KG1 (cell line): Measurements from ENCODE around the gene ADD1.

Source experiments
- DNase-seq: peaks from one replicate; lab custom pipeline; 2025; lab: John Stamatoyannopoulos, UW

Gene ADD1

GRCh38 chr4:2860391-2861348 lies 17.0 kb downstream of the ADD1 start:
- DNase-seq: no peak

- DNase-seq: no peak
These were observed 18.2 kb downstream of the ADD1 start for GRCh38 chr4:2861631-2862436.

- DNase-seq: no peak
These were observed 18.9 kb downstream of the ADD1 start for GRCh38 chr4:2862528-2862927.

- no peak for DNase-seq
These were observed 20.0 kb downstream of the ADD1 start for GRCh38 chr4:2863649-2864048.

- no peak for DNase-seq
These were observed 21.6 kb downstream of the ADD1 start for GRCh38 chr4:2865196-2865780.

- no peak for DNase-seq
These were observed 22.7 kb downstream of the ADD1 start for GRCh38 chr4:2866160-2866861.

GRCh38 chr4:2866891-2867290 lies 23.2 kb downstream of the ADD1 start:
- no peak for DNase-seq

- DNase-seq: no peak
These were observed 24.3 kb downstream of the ADD1 start for GRCh38 chr4:2867758-2868491.

- no peak for DNase-seq
These were observed 25.3 kb downstream of the ADD1 start for GRCh38 chr4:2868877-2869487.

- DNase-seq: no peak
These were observed 26.0 kb downstream of the ADD1 start for GRCh38 chr4:2869659-2870058.

- no peak for DNase-seq
These were observed 26.4 kb downstream of the ADD1 start for GRCh38 chr4:2870082-2870481.

GRCh38 chr4:2871466-2871865 lies 27.8 kb downstream of the ADD1 start:
- DNase-seq: no peak

- no peak for DNase-seq
These were observed 28.3 kb downstream of the ADD1 start for GRCh38 chr4:2871911-2872310.

GRCh38 chr4:2873329-2873728 lies 29.7 kb downstream of the ADD1 start:
- no peak for DNase-seq

- no peak for DNase-seq
These were observed 31.2 kb downstream of the ADD1 start for GRCh38 chr4:2874861-2875260.

- no peak for DNase-seq
These were observed 31.9 kb downstream of the ADD1 start for GRCh38 chr4:2875556-2875955.

GRCh38 chr4:2878346-2878745 lies 34.7 kb downstream of the ADD1 start:
- no peak for DNase-seq

GRCh38 chr4:2879026-2879425 lies 35.4 kb downstream of the ADD1 start:
- no peak for DNase-seq

- no peak for DNase-seq
These were observed 37.8 kb downstream of the ADD1 start for GRCh38 chr4:2881431-2881830.

- no peak for DNase-seq
These were observed 38.7 kb downstream of the ADD1 start for GRCh38 chr4:2882341-2882740.

GRCh38 chr4:2886161-2886560 lies 42.5 kb downstream of the ADD1 start:
- no peak for DNase-seq
